Measurements from ENCODE around the gene WNT3.

DNA sequence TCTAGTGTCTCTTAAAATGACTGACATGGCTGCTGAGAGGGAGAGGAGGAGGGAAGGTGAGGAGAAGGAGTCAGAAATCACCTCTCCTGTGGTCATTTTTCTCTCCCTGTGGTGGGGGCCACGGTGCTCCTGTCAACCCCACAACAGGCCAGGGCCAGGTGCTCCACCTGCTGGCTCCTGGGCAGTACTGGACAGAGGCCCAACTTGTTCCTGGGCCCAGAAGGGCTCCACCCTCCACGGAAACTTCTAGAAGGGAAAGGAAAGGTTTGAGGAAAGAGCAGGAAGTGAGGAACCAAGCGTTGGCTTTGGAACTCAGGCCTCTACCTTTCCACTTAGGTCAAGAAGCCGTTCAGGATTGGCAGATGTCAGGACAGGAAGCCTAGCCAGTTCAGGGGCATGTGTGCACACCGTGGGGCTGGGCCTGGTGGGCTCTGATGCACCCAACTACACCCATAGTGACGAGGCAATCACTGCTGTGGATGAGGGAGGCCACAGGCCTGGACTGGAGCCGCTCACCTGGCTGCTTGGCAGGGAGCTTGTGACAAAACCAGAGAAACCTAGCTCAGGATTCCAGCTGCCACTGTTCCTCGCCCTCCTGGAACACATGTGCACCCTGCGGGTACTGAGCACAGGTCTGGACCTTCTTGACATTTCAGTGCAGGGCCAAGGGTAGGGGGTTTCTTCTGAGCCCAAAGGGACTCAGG is 36.1 kb downstream of the WNT3 start:
- TF ChIP-seq CTCF (IDR thresholded peaks at IDR 0.05) (peak; percentile 21 to 65 (median 42)), POLR2A (IDR thresholded peaks at IDR 0.05) (no peak)

All from esophagus squamous epithelium (tissue), 4 donors.